Measurements from ENCODE around the gene ADORA1. TPM values are rescaled to one million over a fixed set of nuclear protein-coding genes. Genes with fewer than 3 reads are reported as not detected.

Gene ADORA1
- total RNA-seq = 0.26 TPM in 1 of 2 replicates, not detected in the other

DNA sequence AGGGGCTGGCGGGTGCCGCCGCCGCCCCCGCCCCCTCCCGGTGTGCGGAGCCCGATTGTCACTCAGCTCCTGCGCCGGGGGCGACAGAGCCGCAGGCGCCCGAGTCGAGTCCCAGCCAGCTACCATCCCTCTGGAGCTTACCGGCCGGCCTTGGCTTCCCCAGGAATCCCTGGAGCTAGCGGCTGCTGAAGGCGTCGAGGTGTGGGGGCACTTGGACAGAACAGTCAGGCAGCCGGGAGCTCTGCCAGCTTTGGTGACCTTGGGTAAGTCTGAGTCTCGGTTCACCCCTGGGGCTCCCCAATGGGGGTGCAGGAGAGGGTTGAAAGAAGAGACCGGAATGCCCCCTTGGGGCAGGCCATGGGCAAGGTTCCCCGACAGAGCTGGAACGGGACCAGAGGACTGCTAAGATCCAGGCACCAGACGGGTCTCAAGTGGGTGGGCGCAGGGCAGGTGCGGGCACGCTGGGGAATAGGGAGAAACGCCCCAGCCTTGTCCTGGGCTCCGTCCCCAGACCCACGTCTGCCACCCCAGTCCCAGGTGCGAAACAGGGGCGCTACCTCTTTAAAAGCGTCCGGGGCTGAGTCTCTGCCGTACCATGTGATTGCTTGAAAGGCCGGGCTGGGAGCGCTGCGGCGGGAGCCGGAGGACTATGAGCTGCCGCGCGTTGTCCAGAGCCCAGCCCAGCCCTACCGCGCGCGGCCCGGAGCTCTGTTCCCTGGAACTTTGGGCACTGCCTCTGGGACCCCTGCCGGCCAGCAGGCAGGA is at the start of gene ADORA1:
Gene ADORA1, plus strand, starts transcription at position 61 of the 765 bp plus-strand sequence. CDS start 1,116 bp downstream, outside the sequence.

DNA sequence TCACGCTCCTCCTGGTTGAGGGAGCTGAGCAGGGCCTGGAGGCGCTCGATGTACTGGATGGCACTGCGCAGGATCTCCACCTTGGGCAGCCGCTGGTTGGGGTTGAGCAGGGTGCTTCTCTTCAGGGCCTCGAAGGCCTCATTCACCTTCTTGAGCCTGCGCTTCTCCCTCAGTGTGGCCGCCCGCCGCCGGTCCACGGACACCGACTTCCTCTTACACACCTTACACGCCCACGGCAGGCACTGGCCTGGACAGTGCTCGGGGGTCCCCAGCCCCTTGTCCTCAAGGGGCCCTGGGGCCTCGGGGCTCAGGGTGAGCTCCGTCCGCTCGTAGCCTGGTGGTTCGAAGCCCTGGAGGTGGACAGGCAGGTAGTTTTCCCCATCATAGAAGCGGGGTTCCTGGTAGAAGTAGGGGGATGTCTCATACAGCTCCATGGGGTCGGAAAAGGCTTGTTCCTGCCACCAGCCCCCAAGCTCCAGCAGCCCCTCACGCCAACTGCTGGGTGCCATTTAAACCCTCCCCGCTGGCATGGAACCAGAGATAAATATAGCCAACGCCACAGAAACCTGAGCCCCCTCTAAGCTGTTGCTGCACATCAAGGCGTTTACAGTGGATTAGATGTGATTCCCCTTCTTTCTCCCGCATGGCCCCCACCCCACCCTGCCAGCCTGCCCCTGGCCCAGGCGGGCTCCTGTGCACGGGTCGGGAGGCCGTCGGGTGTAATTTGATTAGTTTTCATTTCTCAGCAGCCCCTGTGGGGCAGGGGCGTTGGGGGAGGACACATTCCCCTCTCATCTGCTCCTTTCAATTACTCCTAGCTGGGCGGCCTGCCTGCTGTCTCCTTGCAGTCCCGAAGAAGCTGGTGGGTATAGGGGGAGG is 41.8 kb upstream of the ADORA1 start, which contains the start of gene MYOG:
Gene MYOG, minus strand, starts transcription at position 485 of the 879 bp plus-strand sequence. Its CDS starts 51 bp downstream, at position 434.

DNA sequence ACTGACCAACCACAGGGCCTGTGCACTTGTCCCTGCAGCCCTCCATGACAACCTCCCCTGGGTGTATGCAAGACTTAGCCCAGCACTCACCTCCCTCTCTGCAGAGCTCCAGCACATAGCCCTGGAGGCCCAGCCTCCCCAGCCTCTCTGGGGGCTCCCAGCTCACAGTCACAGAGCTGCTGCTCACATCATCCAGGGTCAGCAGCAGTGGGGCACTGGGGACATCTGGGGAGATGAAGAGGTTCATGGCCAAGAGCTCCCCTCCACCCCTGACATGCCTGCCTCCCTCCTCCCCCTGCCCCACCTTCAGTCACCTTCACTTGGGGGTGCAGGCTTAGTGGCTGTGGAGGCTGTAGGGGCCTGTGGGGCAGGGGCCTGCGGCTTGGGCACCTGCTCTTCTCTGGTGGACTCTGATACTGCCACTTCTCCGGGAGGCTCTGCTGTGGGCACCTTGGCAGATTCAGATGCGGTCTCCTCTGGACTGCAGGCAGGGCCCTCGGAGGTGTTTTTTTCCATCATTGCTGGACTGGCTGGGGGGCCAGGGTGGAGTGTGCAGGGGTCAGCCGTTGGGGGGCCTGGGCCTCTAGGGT is 47.8 kb downstream of the ADORA1 start, which contains the start of gene MYBPH:
Gene MYBPH, minus strand, starts transcription at position 590 of the 590 bp plus-strand sequence. Its CDS starts 71 bp downstream, at position 519.

DNA sequence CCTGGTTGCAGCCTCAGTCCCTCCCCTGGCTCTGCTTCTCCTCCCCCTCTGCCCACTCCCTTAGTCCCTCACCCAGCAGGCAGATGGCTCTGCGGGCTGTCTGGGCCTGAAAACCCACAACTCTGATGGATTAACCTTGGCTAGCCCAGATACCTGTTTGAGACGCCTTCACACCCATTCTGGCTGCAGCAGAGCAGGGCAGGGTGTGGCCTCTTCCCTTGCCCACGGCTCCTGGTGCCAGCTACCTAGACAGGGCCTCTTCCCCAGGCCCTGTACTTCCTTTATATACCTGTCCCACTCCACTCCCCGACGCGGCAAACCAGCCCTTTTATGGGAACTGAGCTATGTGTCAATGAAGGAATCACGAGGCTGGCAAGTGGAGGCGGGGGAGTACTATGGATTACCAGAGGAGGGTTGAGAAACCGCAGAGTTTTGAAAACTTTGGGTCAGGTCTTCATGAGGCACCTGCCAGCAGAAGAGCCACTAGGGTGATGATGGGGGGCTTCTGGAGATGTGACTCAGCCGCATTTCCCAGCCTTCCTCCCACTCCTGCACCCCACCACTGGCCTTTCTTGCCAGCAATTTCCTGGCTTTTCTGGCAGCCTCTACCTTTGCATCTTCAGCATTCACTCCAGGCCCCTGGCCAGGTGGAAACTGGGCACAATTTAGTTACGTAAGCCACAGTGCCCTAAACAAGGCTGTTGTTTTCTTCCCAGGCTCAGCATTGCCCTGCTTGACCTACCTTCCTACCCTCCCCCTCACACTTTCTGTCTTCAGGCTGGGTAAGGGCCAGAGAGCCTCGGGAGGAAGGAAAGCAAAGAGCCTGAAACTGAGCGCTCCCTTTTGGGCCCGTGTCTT is 59.1 kb downstream of the ADORA1 start, which contains the start of gene CHI3L1:
Gene CHI3L1, minus strand, starts transcription at position 259 of the 858 bp plus-strand sequence. Its CDS starts 81 bp downstream, at position 178.

Other genes with a start within 250 kb of the ADORA1 start
- gene RABIF, start 238.6 kb upstream of the ADORA1 start, total RNA-seq = 7.0 and 9.0 TPM in 2 replicates
- 33.4 and 33.8 TPM in 2 replicates for gene KLHL12, start 200.5 kb upstream of the ADORA1 start, total RNA-seq
- 145 and 163 TPM in 2 replicates for gene ADIPOR1, start 169.4 kb upstream of the ADORA1 start, total RNA-seq
- gene CYB5R1, start 160.5 kb upstream of the ADORA1 start, total RNA-seq = 50.6 and 52.1 TPM in 2 replicates
- 63.8 and 71.7 TPM in 2 replicates for gene TMEM183A, start 120.4 kb upstream of the ADORA1 start, total RNA-seq
- gene PPFIA4, start 101.2 kb upstream of the ADORA1 start, total RNA-seq = 0.26 and 0.50 TPM in 2 replicates
- gene MYOG, start 41.7 kb upstream of the ADORA1 start, total RNA-seq = not detected in 2 replicates
- gene MYBPH, start 48.1 kb downstream of the ADORA1 start, total RNA-seq = 0.06 TPM in 1 of 2 replicates, not detected in the other
- gene CHI3L1, start 59.0 kb downstream of the ADORA1 start, total RNA-seq = 0.06 and 0.13 TPM in 2 replicates
- gene CHIT1, start 101.9 kb downstream of the ADORA1 start, total RNA-seq = not detected in 2 replicates
- 8.3 and 13.0 TPM in 2 replicates for gene BTG2, start 177.8 kb downstream of the ADORA1 start, total RNA-seq
- gene FMOD, start 223.4 kb downstream of the ADORA1 start, total RNA-seq = 4.4 and 6.3 TPM in 2 replicates

All from aortic smooth muscle cell (primary cell).